Smooth muscle cell (in vitro differentiated cells): Measurements from ENCODE around the gene NFAM1. TPM values are rescaled to one million over a fixed set of nuclear protein-coding genes. Genes with fewer than 3 reads are reported as not detected.

Source experiments
- DNase-seq: peaks from one replicate; lab custom pipeline; 2025; ENCODE audit not compliant: unreplicated experiment; lab: John Stamatoyannopoulos, UW
- H2AFZ ChIP-seq: fragments of 200-600 bp; sonication (generic); 2 replicates; pipeline ENCODE4 v1.6.0; 2016; ENCODE audit warnings: antibody characterized with exemption, low read depth, mild to moderate bottlenecking
- H3F3A ChIP-seq: fragments of 200-600 bp; sonication (generic); 2 replicates; pipeline ENCODE4 v1.6.0; 2017; ENCODE audit warnings: antibody characterized with exemption, low read depth
- H3K27ac ChIP-seq: fragments of 200-600 bp; sonication (generic); 2 replicates; pipeline ENCODE4 v1.5.1; 2016; ENCODE audit warnings: low read depth, mild to moderate bottlenecking
- H3K27me3 ChIP-seq: fragments of 200-600 bp; sonication (generic); 2 replicates; pipeline ENCODE4 v1.6.1; 2016; ENCODE audit warnings: low read depth, mild to moderate bottlenecking
- H3K36me3 ChIP-seq: fragments of 200-600 bp; sonication (generic); 2 replicates; pipeline ENCODE4 v1.5.1; 2016; ENCODE audit warnings: low read depth
- H3K4me1 ChIP-seq: fragments of 200-600 bp; sonication (generic); 2 replicates; pipeline ENCODE4 v1.5.1; 2016; ENCODE audit warnings: low read depth
- H3K4me2 ChIP-seq: fragments of 200-600 bp; sonication (generic); 2 replicates; pipeline ENCODE4 v1.6.0; 2016; ENCODE audit warnings: mild to moderate bottlenecking
- H3K4me3 ChIP-seq: fragments of 200-600 bp; sonication (generic); 2 replicates; pipeline ENCODE4 v1.5.1; 2016; ENCODE audit warnings: mild to moderate bottlenecking
- H3K79me2 ChIP-seq: fragments of 200-600 bp; sonication (generic); 2 replicates; pipeline ENCODE4 v1.6.0; 2016; ENCODE audit warnings: low read depth, mild to moderate bottlenecking
- H3K9ac ChIP-seq: fragments of 200-600 bp; sonication (generic); 2 replicates; pipeline ENCODE4 v1.6.0; 2016; ENCODE audit warnings: low read depth
- H3K9me3 ChIP-seq: fragments of 200-600 bp; sonication (generic); replicated peaks from 2 replicates; pipeline ENCODE4 v1.5.1; 2016; ENCODE audit warnings: low read depth
- H4K20me1 ChIP-seq: fragments of 200-600 bp; sonication (generic); 2 replicates; pipeline ENCODE4 v1.6.0; 2016; ENCODE audit warnings: low read depth
- CTCF ChIP-seq: fragments of 200-600 bp; sonication (generic); IDR thresholded peaks from 2 replicates; pipeline ENCODE4 v1.5.1; 2017; ENCODE audit warnings: borderline replicate concordance, mild to moderate bottlenecking, antibody characterized with exemption; ENCODE audit not compliant: insufficient read depth, poor library complexity, severe bottlenecking
- WGBS: methylation state at CpG from one replicate; pipeline ENCODE4 v1.1.7; 2016; ENCODE audit warnings: low lambda C conversion rate; 5-methylcytosine and 5-hydroxymethylcytosine counted together
- polyA plus RNA-seq: library from polyadenylated mRNA; unstranded; fragments of >200 nt; fragmentation: Nextera tagmentation; extraction: Ambion mirVana; gene quantifications from 2 replicates; pipeline ENCODE4 v1.2.1, GENCODE V29; 2016
- total RNA-seq: library from RNA; depleted of rRNA; stranded (reverse); fragments of >200 nt; gene quantifications from 2 replicates; pipeline ENCODE4 v1.2.3, GENCODE V29; 2014

The NFAM1 gene
- total and polyA plus RNA-seq, 2 experiments from 2014 or later, result not detected

- Histone ChIP-seq H3K27me3 (no peaks in the 10 kb centered on the region), H3K9ac (no peak overlapping the region), H3F3A (no peaks in the 10 kb centered on the region), H3K4me3 (no peak overlapping the region), H2AFZ (no peak overlapping the region), H4K20me1 (no peaks in the 10 kb centered on the region), H3K4me2 (no peak overlapping the region), H3K4me1 (peaks cover 9% of the 10 kb centered on the region), H3K9me3 (no peaks in the 10 kb centered on the region), H3K79me2 (no peaks in the 10 kb centered on the region), H3K27ac (no peak overlapping the region), H3K36me3 (no peaks in the 10 kb centered on the region)
- no peak for TF ChIP-seq CTCF
- 92% methylated on average over 16 of the region's 16 CpGs for WGBS
- DNase-seq, result no peak
Observed at GRCh38 chr22:42408810-42409529, 23.2 kb downstream of the NFAM1 start.

- no peaks in the 10 kb centered on the region for H3K9me3 ChIP-seq
- H3K4me1 ChIP-seq, result peaks cover 9% of the 10 kb centered on the region
- no peaks in the 10 kb centered on the region for H3K27me3 ChIP-seq
- H3K36me3 ChIP-seq, result no peaks in the 10 kb centered on the region
- no peak overlapping the region for H3K27ac ChIP-seq
- H2AFZ ChIP-seq, result no peak overlapping the region
- no peak for TF ChIP-seq CTCF
- 86% methylated on average over 7 of the region's 7 CpGs for WGBS
- H3K4me3 ChIP-seq, result no peak overlapping the region
- no peak for DNase-seq
- no peak overlapping the region for H3K9ac ChIP-seq
- H3K79me2 ChIP-seq, result no peaks in the 10 kb centered on the region
- no peaks in the 10 kb centered on the region for H4K20me1 ChIP-seq
- H3K4me2 ChIP-seq, result no peak overlapping the region
- H3F3A ChIP-seq, result no peaks in the 10 kb centered on the region
Observed at GRCh38 chr22:42408276-42408675, 23.9 kb downstream of the NFAM1 start.

GRCh38 chr22:42404266-42404665 is 27.9 kb downstream of the NFAM1 start:
- no peak for DNase-seq
- H3K27me3 ChIP-seq, result no peaks in the 10 kb centered on the region
- H4K20me1 ChIP-seq, result no peaks in the 10 kb centered on the region
- H3K79me2 ChIP-seq, result no peaks in the 10 kb centered on the region
- no peak for TF ChIP-seq CTCF
- H2AFZ ChIP-seq, result no peak overlapping the region
- H3K9ac ChIP-seq, result no peak overlapping the region
- H3K4me1 ChIP-seq, result peaks cover 5% of the 10 kb centered on the region
- H3K27ac ChIP-seq, result no peak overlapping the region
- no peak overlapping the region for H3K4me2 ChIP-seq
- no peaks in the 10 kb centered on the region for H3F3A ChIP-seq
- 61% methylated on average over 9 of the region's 9 CpGs for WGBS
- no peaks in the 10 kb centered on the region for H3K9me3 ChIP-seq
- H3K36me3 ChIP-seq, result no peaks in the 10 kb centered on the region
- H3K4me3 ChIP-seq, result no peak overlapping the region
